ENCODE measurements around the gene SLC17A1. TPM values are rescaled to one million over a fixed set of nuclear protein-coding genes. Genes with fewer than 3 reads are reported as not detected.

Gene SLC17A1
- total RNA-seq, 4 donors from 2014 or later: not detected

DNA sequence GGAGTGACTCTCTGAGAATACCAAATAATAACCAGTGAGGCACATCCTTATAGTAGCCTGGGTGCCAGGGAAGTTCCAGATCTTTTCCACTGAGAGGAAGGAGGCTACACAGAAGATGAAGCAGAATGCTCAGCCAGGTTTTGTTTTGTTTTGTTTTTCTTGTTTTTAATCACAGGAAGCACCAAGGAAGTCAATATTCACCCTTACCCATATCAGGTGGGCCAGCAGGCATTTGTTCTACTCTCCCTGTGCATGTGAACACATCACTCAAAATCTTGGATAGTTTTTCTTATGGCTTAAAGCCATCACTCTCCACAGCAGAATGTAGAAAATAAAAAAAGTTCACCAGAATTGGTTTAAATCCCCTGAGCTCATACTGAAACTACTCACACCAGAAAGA is 10.5 kb downstream of the SLC17A1 start:
- intact Hi-C loops (cut with DNase I): no loop called here
- no peaks in the 10 kb centered on the region for H3K4me1 ChIP-seq
- TF ChIP-seq POLR2AphosphoS5 (IDR thresholded peaks at IDR 0.05) (no peak), CTCF (IDR thresholded peaks at IDR 0.05) (no peak), EP300 (IDR thresholded peaks at IDR 0.05) (no peak)

GRCh38 chr6:25816252-25816651 is 15.6 kb downstream of the SLC17A1 start:
- no peaks in the 10 kb centered on the region for H3K36me3 ChIP-seq
- no peaks in the 10 kb centered on the region for H3K9me3 ChIP-seq
- TF ChIP-seq POLR2A (IDR thresholded peaks at IDR 0.05; ENCODE audit: low read depth) (no peak), POLR2AphosphoS5 (IDR thresholded peaks at IDR 0.05) (no peak), EP300 (IDR thresholded peaks at IDR 0.05) (no peak), CTCF (IDR thresholded peaks at IDR 0.05) (no peak)
- no peaks in the 10 kb centered on the region for H3K27me3 ChIP-seq
- H3K4me1 ChIP-seq: no peaks in the 10 kb centered on the region
- intact Hi-C loops (cut with DNase I): no loop called here
- DNase-seq (ENCODE audit: extremely low spot score): no peak
- WGBS: 95% methylated on average over 2 of the region's 2 CpGs
- no peak overlapping the region for H3K4me3 ChIP-seq
- no peak overlapping the region for H3K27ac ChIP-seq (replicated peaks in 1 of 4)

More for the DNA sequence above, 10.5 kb downstream of the SLC17A1 start:
- DNase-seq (ENCODE audit: extremely low spot score): no peak
- no peaks in the 10 kb centered on the region for H3K27me3 ChIP-seq
- peaks cover 0 to 4% (median 0%) of the 10 kb centered on the region in 4 donors for H3K9me3 ChIP-seq
- no peaks in the 10 kb centered on the region for H3K36me3 ChIP-seq
- H3K27ac ChIP-seq (replicated peaks in 1 of 4): no peak overlapping the region
- H3K4me3 ChIP-seq: no peak overlapping the region

GRCh38 chr6:25815194-25815593 is 16.7 kb downstream of the SLC17A1 start:
- TF ChIP-seq EP300 (IDR thresholded peaks at IDR 0.05) (no peak), POLR2AphosphoS5 (IDR thresholded peaks at IDR 0.05) (no peak)
- no peak overlapping the region for H3K4me3 ChIP-seq
- 56% methylated on average over 3 of the region's 3 CpGs for WGBS
- H3K4me1 ChIP-seq: no peaks in the 10 kb centered on the region
- no peak for DNase-seq (ENCODE audit: extremely low spot score)
- no peaks in the 10 kb centered on the region for H3K36me3 ChIP-seq
- intact Hi-C loops (cut with DNase I): no loop called here
- no peaks in the 10 kb centered on the region for H3K9me3 ChIP-seq
- no peak overlapping the region for H3K27ac ChIP-seq (replicated peaks in 1 of 4)
- H3K27me3 ChIP-seq: no peaks in the 10 kb centered on the region

DNA sequence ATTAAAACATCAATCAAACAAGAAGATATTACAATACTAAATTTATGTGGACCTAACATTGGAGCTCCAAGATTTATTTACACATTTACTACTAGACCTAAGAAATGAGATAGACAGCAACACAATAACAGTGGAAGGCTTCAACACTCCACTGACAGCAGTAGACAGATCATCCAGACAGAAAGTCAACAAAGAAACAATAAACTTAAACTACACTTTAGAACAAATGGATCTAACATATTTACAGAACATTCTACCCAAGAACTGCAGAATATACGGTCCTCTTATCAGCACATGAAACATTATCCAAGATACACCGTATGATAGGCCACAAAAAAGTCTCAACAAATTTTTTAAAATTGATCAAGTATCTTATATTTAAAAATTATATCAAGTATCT is 27.0 kb downstream of the SLC17A1 start:
- H3K9me3 ChIP-seq: no peaks in the 10 kb centered on the region
- no peak overlapping the region for H3K4me3 ChIP-seq
- H3K4me1 ChIP-seq: no peaks in the 10 kb centered on the region
- no peak overlapping the region for H3K27ac ChIP-seq (replicated peaks in 1 of 4)
- WGBS: 79% methylated on average over 2 of the region's 2 CpGs
- H3K36me3 ChIP-seq: no peaks in the 10 kb centered on the region
- intact Hi-C loops (cut with DNase I): no loop called here
- TF ChIP-seq EP300 (IDR thresholded peaks at IDR 0.05) (no peak), POLR2A (IDR thresholded peaks at IDR 0.05; ENCODE audit: low read depth) (no peak), CTCF (IDR thresholded peaks at IDR 0.05) (no peak)
- DNase-seq (ENCODE audit: extremely low spot score): no peak
- H3K27me3 ChIP-seq: peaks cover 0 to 5% (median 0%) of the 10 kb centered on the region in 4 donors

GRCh38 chr6:25801436-25801835 is 30.4 kb downstream of the SLC17A1 start:
- Histone ChIP-seq H3K9me3 (no peaks in the 10 kb centered on the region), H3K27me3 (peaks cover 0 to 5% (median 0%) of the 10 kb centered on the region in 4 donors), H3K4me3 (no peak overlapping the region), H3K4me1 (no peaks in the 10 kb centered on the region), H3K27ac (replicated peaks in 1 of 4) (no peak overlapping the region), H3K36me3 (no peaks in the 10 kb centered on the region)
- 76% methylated on average over 4 of the region's 4 CpGs for WGBS
- intact Hi-C loops (cut with DNase I): no loop called here
- no peak for TF ChIP-seq POLR2A (IDR thresholded peaks at IDR 0.05; ENCODE audit: low read depth)
- no peak for TF ChIP-seq POLR2AphosphoS5 (IDR thresholded peaks at IDR 0.05)
- TF ChIP-seq CTCF (IDR thresholded peaks at IDR 0.05): no peak
- TF ChIP-seq EP300 (IDR thresholded peaks at IDR 0.05): no peak
- DNase-seq (ENCODE audit: extremely low spot score): no peak

All from esophagus muscularis mucosa (tissue), 4 donors.